ENCODE measurements around the gene RCBTB2.

- TF ChIP-seq POLR2A (IDR thresholded peaks at IDR 0.05) (no peak), EP300 (IDR thresholded peaks at IDR 0.05) (no peak)
Measured at GRCh38 chr13:48531416-48532255, 1.2 kb downstream of the RCBTB2 start.

All from ovary (tissue), 1 donor.